ENCODE data around the gene ARSI.

- no peak for TF ChIP-seq GATA2 (IDR thresholded peaks at IDR 0.05; ENCODE audit: low read depth, low read length)
- no peak for TF ChIP-seq GATA3 (IDR thresholded peaks at IDR 0.05; ENCODE audit: low read depth, low read length)
Measured at GRCh38 chr5:150339841-150340240, 37.1 kb upstream of the ARSI start.

All from SH-SY5Y (cell line).